Fibroblast of lung (primary cell): ENCODE data around the gene TRIM51. TPM values are rescaled to one million over a fixed set of nuclear protein-coding genes. Genes with fewer than 3 reads are reported as not detected.
"Not testable (repeated sequence)": the region's sequence is repeated elsewhere in the genome, so short reads cannot be mapped to it uniquely, and the experiment has no call there.

Experiments used
- DNase-seq, 2 donors: peaks; one replicate each; pipeline versions ENCODE4 v3.0.0 to v3.0.0-alpha.2; 2010; ENCODE audit warnings: low read depth in 2 of 2
- H2AFZ ChIP-seq: 2 replicates; pipeline ENCODE4 v1.5.1; 2012; ENCODE audit warnings: low read length, control low read depth, inconsistent platforms
- H3K27ac ChIP-seq: 2 replicates; pipeline ENCODE4 v1.5.1; 2011; ENCODE audit warnings: low read length, control low read depth; ENCODE audit not compliant: insufficient read depth
- H3K27me3 ChIP-seq: 2 replicates; pipeline ENCODE4 v1.5.1; 2011; ENCODE audit warnings: mild to moderate bottlenecking, low read length; ENCODE audit not compliant: control insufficient read depth, insufficient read depth
- H3K36me3 ChIP-seq: 2 replicates; pipeline ENCODE4 v1.5.1; 2011; ENCODE audit warnings: low read length; ENCODE audit not compliant: control insufficient read depth, insufficient read depth
- H3K4me1 ChIP-seq: 2 replicates; pipeline ENCODE4 v1.5.1; 2011; ENCODE audit warnings: low read length; ENCODE audit not compliant: control insufficient read depth, insufficient read depth; ENCODE audit errors: extremely low read depth
- H3K4me2 ChIP-seq: 2 replicates; pipeline ENCODE4 v1.5.1; 2011; ENCODE audit warnings: low read length, control low read depth; ENCODE audit not compliant: insufficient read depth; ENCODE audit errors: extremely low read depth
- H3K4me3 ChIP-seq, 4 experiments: fragments of 200-600 bp in 1 of 4; sonication (generic) in 1 of 4; replicated peaks in 1 of 4; 2 replicates each; pipeline ENCODE4 v1.5.1; 2011 to 2016; ENCODE audit warnings: low read length in 4 of 4, low read depth in 3 of 4, mild to moderate bottlenecking in 3 of 4, control low read depth in 2 of 4, inconsistent platforms in 1 of 4, mixed read lengths in 1 of 4; ENCODE audit not compliant: insufficient read depth in 1 of 4; ENCODE audit errors: control extremely low read depth in 1 of 4
- H3K79me2 ChIP-seq: 2 replicates; pipeline ENCODE4 v1.5.1; 2012; ENCODE audit warnings: mild to moderate bottlenecking, low read length, inconsistent platforms; ENCODE audit not compliant: control insufficient read depth, insufficient read depth
- H3K9ac ChIP-seq: 2 replicates; pipeline ENCODE4 v1.5.1; 2011; ENCODE audit warnings: mild to moderate bottlenecking, low read length, control low read depth; ENCODE audit not compliant: insufficient read depth
- H3K9me3 ChIP-seq: 2 replicates; pipeline ENCODE4 v1.5.1; 2012; ENCODE audit warnings: low read depth, low read length; ENCODE audit not compliant: control insufficient read depth, insufficient read depth
- H4K20me1 ChIP-seq: 2 replicates; pipeline ENCODE4 v1.5.1; 2011; ENCODE audit warnings: low read length; ENCODE audit not compliant: control insufficient read depth, insufficient read depth; ENCODE audit errors: extremely low read depth
- EZH2 ChIP-seq: IDR thresholded peaks from 2 replicates; pipeline ENCODE4 v1.5.1; 2012; ENCODE audit warnings: low read length, control low read depth, mild to moderate bottlenecking; ENCODE audit errors: missing control alignments
- polyA plus RNA-seq, 2 donors: library from polyadenylated mRNA; depleted of rRNA in 1 of 2; stranded (reverse) in 1 of 2; unstranded in 1 of 2; fragments of >200 nt; gene quantifications; 2 replicates each; pipeline ENCODE4 v1.2.1, GENCODE V29; 2011 to 2012; ENCODE audit warnings: missing spikeins in 1 of 2
- total RNA-seq: library from RNA; depleted of rRNA; stranded (reverse); fragments of >200 nt; gene quantifications from 2 replicates; pipeline ENCODE4 v1.2.1, GENCODE V29; 2014
- TF ChIP-seq, protein P1 (sequence below), 2 donors: IDR thresholded peaks in 1 of 2; conservative IDR thresholded peaks in 1 of 2; 1 replicate in 1 of 2; 2 replicates in 1 of 2; pipeline ENCODE4 v1.5.1; 2011 to 2012; ENCODE audit warnings: low read length in 2 of 2, control low read depth in 1 of 2, inconsistent platforms in 1 of 2, low read depth in 1 of 2, mild to moderate bottlenecking in 1 of 2

The TRIM51 gene
- total and polyA plus RNA-seq, 2 donors (not counting 1 experiment from before 2014, with no cell fraction given), result not detected

DNA sequence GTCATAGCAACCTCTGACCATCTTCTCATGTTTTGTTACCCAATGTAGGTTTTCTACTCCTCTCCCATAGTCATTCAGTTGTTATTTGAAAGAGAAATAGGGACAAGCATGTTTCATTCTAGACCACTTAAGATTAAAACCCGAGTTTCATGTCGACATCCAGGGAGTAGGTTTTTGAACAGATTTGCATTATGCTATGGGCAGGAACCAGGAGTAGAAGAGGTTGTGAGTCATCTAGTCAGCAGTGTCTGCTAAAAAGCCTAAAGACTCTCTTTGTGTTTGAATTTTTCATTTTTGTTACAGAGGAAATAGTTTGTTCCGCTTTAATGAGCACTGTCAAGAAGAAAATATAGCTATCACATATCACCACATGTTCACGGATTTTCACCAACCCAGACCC lies 1.9 kb downstream of the TRIM51 start:
- H3K9me3 ChIP-seq, H3K9ac ChIP-seq, H3K27me3 ChIP-seq, H2AFZ ChIP-seq, H3K4me3 ChIP-seq, H4K20me1 ChIP-seq, H3K27ac ChIP-seq, H3K4me1 ChIP-seq, DNase-seq, H3K79me2 ChIP-seq, H3K36me3 ChIP-seq, H3K4me2 ChIP-seq: not testable (repeated sequence)

DNA sequence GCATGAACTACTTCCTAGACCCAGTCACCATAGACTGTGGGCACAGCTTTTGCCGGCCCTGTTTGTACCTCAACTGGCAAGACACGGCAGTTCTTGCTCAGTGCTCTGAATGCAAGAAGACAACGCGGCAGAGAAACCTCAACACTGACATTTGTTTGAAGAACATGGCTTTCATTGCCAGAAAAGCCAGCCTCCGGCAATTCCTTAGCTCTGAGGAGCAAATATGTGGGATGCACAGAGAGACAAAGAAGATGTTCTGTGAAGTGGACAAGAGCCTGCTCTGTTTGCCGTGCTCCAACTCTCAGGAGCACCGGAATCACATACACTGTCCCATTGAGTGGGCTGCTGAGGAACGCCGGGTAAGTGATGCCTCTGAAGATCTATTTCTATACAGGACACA lies 2.4 kb downstream of the TRIM51 start:
- H4K20me1 ChIP-seq, H3K4me2 ChIP-seq, H3K79me2 ChIP-seq: not testable (repeated sequence)

DNA sequence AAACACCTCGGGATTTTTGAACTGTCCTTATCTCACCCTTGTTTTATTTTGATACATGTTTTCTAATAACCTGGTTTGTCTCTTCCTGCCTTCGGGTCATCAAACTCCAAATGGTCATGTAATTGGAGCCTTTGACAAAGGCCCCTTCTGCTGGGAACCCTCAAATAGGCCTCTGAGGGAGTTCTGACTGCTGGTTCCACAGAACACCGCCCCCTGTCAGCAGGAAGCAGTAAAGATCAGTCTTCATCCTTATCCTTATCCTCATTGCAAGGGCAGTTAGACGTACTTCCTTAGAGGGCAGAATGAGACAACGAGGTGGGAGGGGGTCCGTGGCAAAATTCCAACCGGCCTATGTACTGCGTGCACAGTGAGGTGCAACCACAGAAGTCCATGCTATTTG lies 12.1 kb downstream of the TRIM51 start:
- TF ChIP-seq EZH2, result no peak
- TF ChIP-seq, protein P1, sequence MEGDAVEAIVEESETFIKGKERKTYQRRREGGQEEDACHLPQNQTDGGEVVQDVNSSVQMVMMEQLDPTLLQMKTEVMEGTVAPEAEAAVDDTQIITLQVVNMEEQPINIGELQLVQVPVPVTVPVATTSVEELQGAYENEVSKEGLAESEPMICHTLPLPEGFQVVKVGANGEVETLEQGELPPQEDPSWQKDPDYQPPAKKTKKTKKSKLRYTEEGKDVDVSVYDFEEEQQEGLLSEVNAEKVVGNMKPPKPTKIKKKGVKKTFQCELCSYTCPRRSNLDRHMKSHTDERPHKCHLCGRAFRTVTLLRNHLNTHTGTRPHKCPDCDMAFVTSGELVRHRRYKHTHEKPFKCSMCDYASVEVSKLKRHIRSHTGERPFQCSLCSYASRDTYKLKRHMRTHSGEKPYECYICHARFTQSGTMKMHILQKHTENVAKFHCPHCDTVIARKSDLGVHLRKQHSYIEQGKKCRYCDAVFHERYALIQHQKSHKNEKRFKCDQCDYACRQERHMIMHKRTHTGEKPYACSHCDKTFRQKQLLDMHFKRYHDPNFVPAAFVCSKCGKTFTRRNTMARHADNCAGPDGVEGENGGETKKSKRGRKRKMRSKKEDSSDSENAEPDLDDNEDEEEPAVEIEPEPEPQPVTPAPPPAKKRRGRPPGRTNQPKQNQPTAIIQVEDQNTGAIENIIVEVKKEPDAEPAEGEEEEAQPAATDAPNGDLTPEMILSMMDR (conservative IDR thresholded peaks at IDR 0.05 in 1 of 2, IDR thresholded peaks at IDR 0.05 in 1 of 2; ENCODE audit: low read depth in 1 of 2, low read length in 2 of 2), result no peak
- Histone ChIP-seq H3K4me2 (no peak overlapping the region), H3K4me1 (no peaks in the 10 kb centered on the region), H3K4me3 (no peak overlapping the region), H4K20me1 (no peaks in the 10 kb centered on the region), H3K27ac (no peak overlapping the region), H3K9ac (no peak overlapping the region), H3K9me3 (no peaks in the 10 kb centered on the region), H3K36me3 (no peaks in the 10 kb centered on the region), H3K27me3 (no peaks in the 10 kb centered on the region), H3K79me2 (no peaks in the 10 kb centered on the region), H2AFZ (no peak overlapping the region)
- DNase-seq, result no peak

More for the DNA sequence above, 2.4 kb downstream of the TRIM51 start:
- not testable (repeated sequence) for H2AFZ ChIP-seq, H3K9me3 ChIP-seq, DNase-seq, H3K27me3 ChIP-seq, H3K4me3 ChIP-seq, H3K4me1 ChIP-seq, H3K27ac ChIP-seq, H3K36me3 ChIP-seq, H3K9ac ChIP-seq

DNA sequence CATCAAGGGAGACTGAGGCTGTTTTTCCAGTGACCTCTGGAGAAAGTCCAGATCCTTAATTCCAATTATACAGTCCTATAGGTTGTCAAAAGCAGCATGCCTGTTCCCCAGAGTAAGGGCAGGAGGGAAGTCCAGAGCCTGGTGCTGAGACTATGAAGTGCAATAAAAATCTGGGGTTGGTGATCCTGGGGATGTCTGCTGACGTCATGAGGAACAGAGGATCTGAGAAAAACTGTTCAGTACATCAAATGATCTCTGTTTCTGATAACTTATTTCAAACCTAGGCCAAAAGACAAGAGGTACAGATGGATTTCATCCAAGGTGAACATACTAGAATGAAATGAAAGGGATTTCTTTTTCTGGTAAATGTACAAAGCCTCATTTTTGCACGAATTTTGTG lies 19.2 kb downstream of the TRIM51 start:
- Histone ChIP-seq H3K9ac (no peak overlapping the region), H3K27ac (no peak overlapping the region), H3K27me3 (no peaks in the 10 kb centered on the region), H3K79me2 (no peaks in the 10 kb centered on the region), H2AFZ (no peak overlapping the region), H3K4me2 (no peak overlapping the region), H4K20me1 (no peaks in the 10 kb centered on the region), H3K36me3 (no peaks in the 10 kb centered on the region), H3K4me3 (no peak overlapping the region), H3K4me1 (no peaks in the 10 kb centered on the region), H3K9me3 (no peaks in the 10 kb centered on the region)
- DNase-seq, result no peak
- TF ChIP-seq EZH2, result no peak
- TF ChIP-seq, protein P1 (conservative IDR thresholded peaks at IDR 0.05 in 1 of 2, IDR thresholded peaks at IDR 0.05 in 1 of 2; ENCODE audit: low read depth in 1 of 2, low read length in 2 of 2), result no peak
